ENCODE results near the gene RAB31. TPM values are rescaled to one million over a fixed set of nuclear protein-coding genes. Genes with fewer than 3 reads are reported as not detected.

The RAB31 gene
- total RNA-seq, 1 experiment from 2014 or later = 118 TPM

DNA sequence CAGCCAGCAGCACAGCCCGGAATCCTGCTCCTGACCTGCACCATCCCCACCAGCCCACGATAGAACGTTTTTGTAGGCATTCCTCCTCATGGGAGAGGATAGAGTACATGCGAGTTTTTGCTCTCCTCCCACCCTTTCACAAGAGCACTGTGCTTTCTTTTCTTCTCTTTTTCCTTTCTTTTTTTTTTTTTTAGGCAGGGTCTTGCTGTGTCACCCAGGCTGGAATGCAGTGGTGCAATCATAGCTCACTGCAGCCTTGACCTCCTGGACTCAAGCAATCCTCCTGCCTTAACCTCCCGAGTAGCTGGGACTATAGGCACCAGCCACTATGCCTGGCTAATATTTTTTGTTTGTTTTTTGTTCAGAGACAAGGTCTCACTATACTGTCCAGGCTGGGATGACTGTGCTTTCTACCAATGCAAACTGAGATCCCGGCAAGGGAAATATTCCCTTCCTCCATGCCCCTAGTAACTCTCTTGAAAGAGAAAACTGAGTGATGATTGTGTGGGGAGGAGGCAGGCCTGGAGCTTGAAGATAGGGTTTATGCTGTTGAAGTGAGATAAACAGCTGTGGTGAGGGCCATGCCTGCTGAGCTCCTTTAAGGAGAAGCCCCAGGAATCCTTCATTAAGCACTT is 95.1 kb downstream of the RAB31 start:
- Histone ChIP-seq H3K4me1 (ENCODE audit: control insufficient read depth, insufficient read depth, low read length) (peaks cover 33% of the 10 kb centered on the region), H3K27me3 (ENCODE audit: control insufficient read depth, insufficient read depth, low read length) (no peaks in the 10 kb centered on the region), H3K36me3 (ENCODE audit: control insufficient read depth, insufficient read depth, low read length) (no peaks in the 10 kb centered on the region; the same call in none of the 2 replicates), H3K9me3 (ENCODE audit: control insufficient read depth, insufficient read depth, low read depth, low read length) (no peaks in the 10 kb centered on the region), H3K4me3 (ENCODE audit: low read depth in 2 of 2, low read length in 2 of 2) (no peak overlapping the region), H3K27ac (ENCODE audit: low read length) (peak overlapping the region; percentile 56)
- DNase-seq (ENCODE audit: low read depth, low spot score) (no peak), ATAC-seq (no peak)
- TF ChIP-seq SIN3A (IDR thresholded peaks at IDR 0.05; ENCODE audit: borderline replicate concordance, insufficient read depth, low read depth, low read length) = no peak
- no peak for TF ChIP-seq POLR2AphosphoS5 (IDR thresholded peaks at IDR 0.05; ENCODE audit: low read depth, low read length)
- TF ChIP-seq TCF7L2 (IDR thresholded peaks at IDR 0.05; ENCODE audit: low read depth, low read length) = no peak
- TF ChIP-seq, protein P1, sequence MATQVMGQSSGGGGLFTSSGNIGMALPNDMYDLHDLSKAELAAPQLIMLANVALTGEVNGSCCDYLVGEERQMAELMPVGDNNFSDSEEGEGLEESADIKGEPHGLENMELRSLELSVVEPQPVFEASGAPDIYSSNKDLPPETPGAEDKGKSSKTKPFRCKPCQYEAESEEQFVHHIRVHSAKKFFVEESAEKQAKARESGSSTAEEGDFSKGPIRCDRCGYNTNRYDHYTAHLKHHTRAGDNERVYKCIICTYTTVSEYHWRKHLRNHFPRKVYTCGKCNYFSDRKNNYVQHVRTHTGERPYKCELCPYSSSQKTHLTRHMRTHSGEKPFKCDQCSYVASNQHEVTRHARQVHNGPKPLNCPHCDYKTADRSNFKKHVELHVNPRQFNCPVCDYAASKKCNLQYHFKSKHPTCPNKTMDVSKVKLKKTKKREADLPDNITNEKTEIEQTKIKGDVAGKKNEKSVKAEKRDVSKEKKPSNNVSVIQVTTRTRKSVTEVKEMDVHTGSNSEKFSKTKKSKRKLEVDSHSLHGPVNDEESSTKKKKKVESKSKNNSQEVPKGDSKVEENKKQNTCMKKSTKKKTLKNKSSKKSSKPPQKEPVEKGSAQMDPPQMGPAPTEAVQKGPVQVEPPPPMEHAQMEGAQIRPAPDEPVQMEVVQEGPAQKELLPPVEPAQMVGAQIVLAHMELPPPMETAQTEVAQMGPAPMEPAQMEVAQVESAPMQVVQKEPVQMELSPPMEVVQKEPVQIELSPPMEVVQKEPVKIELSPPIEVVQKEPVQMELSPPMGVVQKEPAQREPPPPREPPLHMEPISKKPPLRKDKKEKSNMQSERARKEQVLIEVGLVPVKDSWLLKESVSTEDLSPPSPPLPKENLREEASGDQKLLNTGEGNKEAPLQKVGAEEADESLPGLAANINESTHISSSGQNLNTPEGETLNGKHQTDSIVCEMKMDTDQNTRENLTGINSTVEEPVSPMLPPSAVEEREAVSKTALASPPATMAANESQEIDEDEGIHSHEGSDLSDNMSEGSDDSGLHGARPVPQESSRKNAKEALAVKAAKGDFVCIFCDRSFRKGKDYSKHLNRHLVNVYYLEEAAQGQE (IDR thresholded peaks at IDR 0.05; ENCODE audit: insufficient read depth in 1 of 2, low read depth in 2 of 2, low read length in 1 of 2) = no peak
- TF ChIP-seq, protein P2, sequence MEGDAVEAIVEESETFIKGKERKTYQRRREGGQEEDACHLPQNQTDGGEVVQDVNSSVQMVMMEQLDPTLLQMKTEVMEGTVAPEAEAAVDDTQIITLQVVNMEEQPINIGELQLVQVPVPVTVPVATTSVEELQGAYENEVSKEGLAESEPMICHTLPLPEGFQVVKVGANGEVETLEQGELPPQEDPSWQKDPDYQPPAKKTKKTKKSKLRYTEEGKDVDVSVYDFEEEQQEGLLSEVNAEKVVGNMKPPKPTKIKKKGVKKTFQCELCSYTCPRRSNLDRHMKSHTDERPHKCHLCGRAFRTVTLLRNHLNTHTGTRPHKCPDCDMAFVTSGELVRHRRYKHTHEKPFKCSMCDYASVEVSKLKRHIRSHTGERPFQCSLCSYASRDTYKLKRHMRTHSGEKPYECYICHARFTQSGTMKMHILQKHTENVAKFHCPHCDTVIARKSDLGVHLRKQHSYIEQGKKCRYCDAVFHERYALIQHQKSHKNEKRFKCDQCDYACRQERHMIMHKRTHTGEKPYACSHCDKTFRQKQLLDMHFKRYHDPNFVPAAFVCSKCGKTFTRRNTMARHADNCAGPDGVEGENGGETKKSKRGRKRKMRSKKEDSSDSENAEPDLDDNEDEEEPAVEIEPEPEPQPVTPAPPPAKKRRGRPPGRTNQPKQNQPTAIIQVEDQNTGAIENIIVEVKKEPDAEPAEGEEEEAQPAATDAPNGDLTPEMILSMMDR (IDR thresholded peaks at IDR 0.05) = no peak
- ChIA-PET CTCF (no interaction called here), POLR2A (interaction anchor here (0.6 kb wide), 1 partner anchor 37 kb away, joined by 3 read pairs; no protein-coding TSS in a partner anchor)
- BruUV-seq (replicated peaks) = no TSS peak
- intact Hi-C loops (cut with micrococcal nuclease; ENCODE audit: unreplicated experiment) = no loop called here
- in situ Hi-C loops (cut with HindIII; ENCODE audit: low pct_unique_long_range_greater_than_20kb, low sequenced_read_pairs) = no loop called here

DNA sequence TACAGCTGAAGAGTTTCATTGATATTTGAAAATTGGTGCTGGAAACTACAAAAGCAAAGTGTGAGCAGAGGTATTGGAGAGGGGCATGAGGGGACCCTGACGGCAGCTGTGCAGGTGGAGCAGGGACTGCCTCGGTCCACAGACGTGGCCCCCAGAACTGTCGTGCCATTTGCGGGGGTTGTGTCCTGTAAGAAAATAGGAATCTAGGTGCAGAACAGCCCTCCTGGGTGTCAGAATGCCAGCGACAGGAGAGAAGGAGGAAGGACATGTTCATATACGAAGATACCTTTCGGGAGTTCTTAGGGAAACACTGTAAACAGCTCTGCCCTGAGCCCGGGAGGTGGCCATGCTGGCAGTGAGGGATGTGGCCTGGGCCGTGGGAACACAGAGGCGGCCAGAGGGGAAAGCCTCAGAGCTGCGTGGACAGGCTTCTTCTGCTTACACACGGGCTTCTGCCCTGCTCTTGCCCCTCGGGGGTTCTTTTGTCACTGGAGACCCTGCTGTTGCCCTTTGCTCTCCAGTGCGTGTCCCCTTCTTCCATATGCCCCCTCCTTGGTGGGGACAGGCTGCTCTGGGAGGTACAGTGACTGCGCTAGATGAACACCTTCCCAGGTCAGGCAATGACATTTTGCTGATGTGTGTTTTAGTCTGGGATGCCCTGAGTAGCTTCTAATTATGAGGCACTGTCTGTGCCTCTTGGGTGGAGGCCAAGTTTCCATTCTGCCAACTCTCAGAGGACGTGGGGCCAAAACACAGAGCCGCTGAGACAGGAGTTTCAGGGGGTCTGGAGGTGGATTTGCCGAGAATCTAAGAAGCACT is 95.8 kb downstream of the RAB31 start:
- peak overlapping the region; percentile 56 for H3K27ac ChIP-seq (ENCODE audit: low read length)
- intact Hi-C loops (cut with micrococcal nuclease; ENCODE audit: unreplicated experiment) = no loop called here
- in situ Hi-C loops (cut with HindIII; ENCODE audit: low pct_unique_long_range_greater_than_20kb, low sequenced_read_pairs) = no loop called here
- no peaks in the 10 kb centered on the region for H3K27me3 ChIP-seq (ENCODE audit: control insufficient read depth, insufficient read depth, low read length)
- H3K4me1 ChIP-seq (ENCODE audit: control insufficient read depth, insufficient read depth, low read length) = peaks cover 40% of the 10 kb centered on the region
- DNase-seq (ENCODE audit: low read depth, low spot score) = no peak
- no TSS peak for BruUV-seq (replicated peaks)
- ChIA-PET POLR2A (interaction anchor here (0.6 kb wide), 1 partner anchor 38 kb away, joined by 3 read pairs; no protein-coding TSS in a partner anchor), CTCF (no interaction called here)
- H3K36me3 ChIP-seq (ENCODE audit: control insufficient read depth, insufficient read depth, low read length) = no peaks in the 10 kb centered on the region; the same call in 1 of the 2 replicates
- no peak for ATAC-seq
- H3K9me3 ChIP-seq (ENCODE audit: control insufficient read depth, insufficient read depth, low read depth, low read length) = no peaks in the 10 kb centered on the region
- H3K4me3 ChIP-seq (ENCODE audit: low read depth in 2 of 2, low read length in 2 of 2) = no peak overlapping the region
- TF ChIP-seq TCF7L2 (IDR thresholded peaks at IDR 0.05; ENCODE audit: low read depth, low read length) (no peak), POLR2AphosphoS5 (IDR thresholded peaks at IDR 0.05; ENCODE audit: low read depth, low read length) (no peak), SIN3A (IDR thresholded peaks at IDR 0.05; ENCODE audit: borderline replicate concordance, insufficient read depth, low read depth, low read length) (no peak)
- TF ChIP-seq, protein P2 (IDR thresholded peaks at IDR 0.05) = no peak
- TF ChIP-seq, protein P1 (IDR thresholded peaks at IDR 0.05; ENCODE audit: insufficient read depth in 1 of 2, low read depth in 2 of 2, low read length in 1 of 2) = no peak
